ENCODE data around the gene ACOX2. TPM values are rescaled to one million over a fixed set of nuclear protein-coding genes. Genes with fewer than 3 reads are reported as not detected.
A peak's percentile ranks its signal among the peaks of the same experiment; 100 is the strongest.

ACOX2 gene
- total and polyA plus RNA-seq, 2 of the 13 experiments (the other 11 are each of a cell fraction or from before 2014, with no cell fraction given), result 42.6 to 98.5 TPM

DNA sequence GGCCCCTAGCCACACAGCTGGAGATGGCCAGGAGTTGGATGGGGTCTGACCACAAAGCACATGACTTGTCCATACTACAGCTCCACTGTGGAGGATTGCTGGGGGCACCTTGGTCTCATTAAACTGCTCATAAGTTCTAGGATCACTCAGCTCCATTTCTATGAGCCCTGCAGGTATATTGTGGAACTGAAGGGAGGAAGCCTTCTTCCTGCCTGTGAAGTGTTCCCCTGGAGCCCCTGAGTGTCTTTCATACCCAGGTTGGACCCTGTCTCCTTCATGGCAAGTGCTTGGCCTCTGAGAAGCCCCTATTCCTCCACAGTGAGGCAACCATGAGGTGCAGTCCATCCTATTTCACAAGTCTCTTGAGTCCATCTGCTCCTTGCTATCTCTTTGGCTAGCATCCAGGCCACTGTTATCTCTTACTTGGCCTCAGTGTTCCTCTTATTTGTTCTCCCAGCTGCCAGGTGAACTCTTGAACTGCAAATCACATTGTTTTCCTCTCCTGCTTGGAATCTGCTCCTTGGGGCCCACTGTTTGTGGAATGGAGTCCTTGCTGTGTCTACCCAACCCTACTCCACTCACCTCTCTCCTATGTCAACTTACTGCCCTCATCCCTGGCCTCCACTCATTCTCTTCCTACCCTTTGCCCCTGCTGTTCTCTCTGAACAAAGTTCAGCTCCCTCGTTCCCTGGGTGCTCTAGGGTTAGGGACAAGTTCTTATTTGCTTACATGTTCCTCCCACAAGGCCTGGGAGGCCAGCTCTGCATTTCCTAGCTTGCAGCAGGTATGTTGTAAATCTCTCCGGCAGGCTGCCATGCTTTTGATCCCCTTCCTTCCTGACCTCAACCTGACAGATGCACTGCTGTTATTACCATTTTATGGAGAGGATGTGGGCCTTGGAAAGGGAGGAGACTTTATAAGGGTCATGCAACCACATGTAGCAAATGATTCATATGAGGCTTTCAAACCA, 1.2 kb downstream of the ACOX2 start (continued):
- TF ChIP-seq, protein P1, sequence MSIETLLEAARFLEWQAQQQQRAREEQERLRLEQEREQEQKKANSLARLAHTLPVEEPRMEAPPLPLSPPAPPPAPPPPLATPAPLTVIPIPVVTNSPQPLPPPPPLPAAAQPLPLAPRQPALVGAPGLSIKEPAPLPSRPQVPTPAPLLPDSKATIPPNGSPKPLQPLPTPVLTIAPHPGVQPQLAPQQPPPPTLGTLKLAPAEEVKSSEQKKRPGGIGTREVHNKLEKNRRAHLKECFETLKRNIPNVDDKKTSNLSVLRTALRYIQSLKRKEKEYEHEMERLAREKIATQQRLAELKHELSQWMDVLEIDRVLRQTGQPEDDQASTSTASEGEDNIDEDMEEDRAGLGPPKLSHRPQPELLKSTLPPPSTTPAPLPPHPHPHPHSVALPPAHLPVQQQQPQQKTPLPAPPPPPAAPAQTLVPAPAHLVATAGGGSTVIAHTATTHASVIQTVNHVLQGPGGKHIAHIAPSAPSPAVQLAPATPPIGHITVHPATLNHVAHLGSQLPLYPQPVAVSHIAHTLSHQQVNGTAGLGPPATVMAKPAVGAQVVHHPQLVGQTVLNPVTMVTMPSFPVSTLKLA (IDR thresholded peaks at IDR 0.05), result peak; percentile 28; the same call in 1 of the 2 replicates
- TF ChIP-seq ZNF570 (CRISPR knock-in tag; IDR thresholded peaks at IDR 0.05; ENCODE audit: borderline replicate concordance) (peak; percentile 38; the same call in 1 of the 2 replicates), ZBTB14 (CRISPR knock-in tag; IDR thresholded peaks at IDR 0.05) (no peak), PATZ1 (CRISPR knock-in tag; IDR thresholded peaks at IDR 0.05) (peak; percentile 76), ELK4 (CRISPR knock-in tag; IDR thresholded peaks at IDR 0.05; ENCODE audit: borderline replicate concordance) (no peak), NFATC3 (CRISPR knock-in tag; IDR thresholded peaks at IDR 0.05) (no peak), FOSL1 (CRISPR knock-in tag; IDR thresholded peaks at IDR 0.05; ENCODE audit: borderline replicate concordance) (0 out of 2 replicates have a peak, but pooled peaks have one; percentile 20), ZFP1 (CRISPR knock-in tag; IDR thresholded peaks at IDR 0.05) (no peak; the same call in 1 of the 2 replicates), KDM3A (CRISPR knock-in tag; IDR thresholded peaks at IDR 0.05; ENCODE audit: low read depth) (no peak)
- TF ChIP-seq, protein P2, sequence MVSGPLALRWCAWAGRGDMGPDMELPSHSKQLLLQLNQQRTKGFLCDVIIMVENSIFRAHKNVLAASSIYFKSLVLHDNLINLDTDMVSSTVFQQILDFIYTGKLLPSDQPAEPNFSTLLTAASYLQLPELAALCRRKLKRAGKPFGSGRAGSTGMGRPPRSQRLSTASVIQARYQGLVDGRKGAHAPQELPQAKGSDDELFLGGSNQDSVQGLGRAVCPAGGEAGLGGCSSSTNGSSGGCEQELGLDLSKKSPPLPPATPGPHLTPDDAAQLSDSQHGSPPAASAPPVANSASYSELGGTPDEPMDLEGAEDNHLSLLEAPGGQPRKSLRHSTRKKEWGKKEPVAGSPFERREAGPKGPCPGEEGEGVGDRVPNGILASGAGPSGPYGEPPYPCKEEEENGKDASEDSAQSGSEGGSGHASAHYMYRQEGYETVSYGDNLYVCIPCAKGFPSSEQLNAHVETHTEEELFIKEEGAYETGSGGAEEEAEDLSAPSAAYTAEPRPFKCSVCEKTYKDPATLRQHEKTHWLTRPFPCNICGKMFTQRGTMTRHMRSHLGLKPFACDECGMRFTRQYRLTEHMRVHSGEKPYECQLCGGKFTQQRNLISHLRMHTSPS (CRISPR knock-in tag; IDR thresholded peaks at IDR 0.05; ENCODE audit: low read depth), result peak; percentile 83; the same call in 1 of the 2 replicates
- TF ChIP-seq, protein P3, sequence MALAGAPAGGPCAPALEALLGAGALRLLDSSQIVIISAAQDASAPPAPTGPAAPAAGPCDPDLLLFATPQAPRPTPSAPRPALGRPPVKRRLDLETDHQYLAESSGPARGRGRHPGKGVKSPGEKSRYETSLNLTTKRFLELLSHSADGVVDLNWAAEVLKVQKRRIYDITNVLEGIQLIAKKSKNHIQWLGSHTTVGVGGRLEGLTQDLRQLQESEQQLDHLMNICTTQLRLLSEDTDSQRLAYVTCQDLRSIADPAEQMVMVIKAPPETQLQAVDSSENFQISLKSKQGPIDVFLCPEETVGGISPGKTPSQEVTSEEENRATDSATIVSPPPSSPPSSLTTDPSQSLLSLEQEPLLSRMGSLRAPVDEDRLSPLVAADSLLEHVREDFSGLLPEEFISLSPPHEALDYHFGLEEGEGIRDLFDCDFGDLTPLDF (CRISPR knock-in tag; IDR thresholded peaks at IDR 0.05), result no peak
- TF ChIP-seq, protein P4, sequence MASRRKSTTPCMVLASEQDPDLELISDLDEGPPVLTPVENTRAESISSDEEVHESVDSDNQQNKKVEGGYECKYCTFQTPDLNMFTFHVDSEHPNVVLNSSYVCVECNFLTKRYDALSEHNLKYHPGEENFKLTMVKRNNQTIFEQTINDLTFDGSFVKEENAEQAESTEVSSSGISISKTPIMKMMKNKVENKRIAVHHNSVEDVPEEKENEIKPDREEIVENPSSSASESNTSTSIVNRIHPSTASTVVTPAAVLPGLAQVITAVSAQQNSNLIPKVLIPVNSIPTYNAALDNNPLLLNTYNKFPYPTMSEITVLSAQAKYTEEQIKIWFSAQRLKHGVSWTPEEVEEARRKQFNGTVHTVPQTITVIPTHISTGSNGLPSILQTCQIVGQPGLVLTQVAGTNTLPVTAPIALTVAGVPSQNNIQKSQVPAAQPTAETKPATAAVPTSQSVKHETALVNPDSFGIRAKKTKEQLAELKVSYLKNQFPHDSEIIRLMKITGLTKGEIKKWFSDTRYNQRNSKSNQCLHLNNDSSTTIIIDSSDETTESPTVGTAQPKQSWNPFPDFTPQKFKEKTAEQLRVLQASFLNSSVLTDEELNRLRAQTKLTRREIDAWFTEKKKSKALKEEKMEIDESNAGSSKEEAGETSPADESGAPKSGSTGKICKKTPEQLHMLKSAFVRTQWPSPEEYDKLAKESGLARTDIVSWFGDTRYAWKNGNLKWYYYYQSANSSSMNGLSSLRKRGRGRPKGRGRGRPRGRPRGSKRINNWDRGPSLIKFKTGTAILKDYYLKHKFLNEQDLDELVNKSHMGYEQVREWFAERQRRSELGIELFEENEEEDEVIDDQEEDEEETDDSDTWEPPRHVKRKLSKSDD (CRISPR knock-in tag; IDR thresholded peaks at IDR 0.05; ENCODE audit: low read depth), result 0 out of 2 replicates have a peak, but pooled peaks have one; percentile 16
- TF ChIP-seq, protein P5, sequence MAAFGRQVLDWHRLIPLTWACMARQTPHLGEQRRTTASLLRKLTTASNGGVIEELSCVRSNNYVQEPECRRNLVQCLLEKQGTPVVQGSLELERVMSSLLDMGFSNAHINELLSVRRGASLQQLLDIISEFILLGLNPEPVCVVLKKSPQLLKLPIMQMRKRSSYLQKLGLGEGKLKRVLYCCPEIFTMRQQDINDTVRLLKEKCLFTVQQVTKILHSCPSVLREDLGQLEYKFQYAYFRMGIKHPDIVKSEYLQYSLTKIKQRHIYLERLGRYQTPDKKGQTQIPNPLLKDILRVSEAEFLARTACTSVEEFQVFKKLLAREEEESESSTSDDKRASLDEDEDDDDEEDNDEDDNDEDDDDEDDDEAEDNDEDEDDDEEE (CRISPR knock-in tag; IDR thresholded peaks at IDR 0.05), result no peak
